A549 (cell line): ENCODE results near the gene MRPL53.

ENCODE experiments used
- ESRRA ChIP-seq: fragments of 150-350 bp; IDR thresholded peaks from 2 replicates; pipeline ENCODE4 v1.6.1; 2014; ENCODE audit warnings: mild to moderate bottlenecking, low read length, borderline replicate concordance
- POLR2A ChIP-seq: IDR thresholded peaks from 2 replicates; pipeline ENCODE4 v1.6.1; 2012; ENCODE audit warnings: mild to moderate bottlenecking, low read length
- TF ChIP-seq, protein P1 (sequence below): fragments of >200 bp; sonication (Bioruptor Twin); formaldehyde crosslinking; IDR thresholded peaks from 3 replicates; pipeline ENCODE4 v1.5.1; 2016
- TF ChIP-seq, protein P2 (sequence below): fragments of 200-600 bp; sonication (generic); IDR thresholded peaks from 2 replicates; pipeline ENCODE4 v1.6.1; 2016; ENCODE audit warnings: antibody characterized with exemption, mild to moderate bottlenecking, moderate library complexity

DNA sequence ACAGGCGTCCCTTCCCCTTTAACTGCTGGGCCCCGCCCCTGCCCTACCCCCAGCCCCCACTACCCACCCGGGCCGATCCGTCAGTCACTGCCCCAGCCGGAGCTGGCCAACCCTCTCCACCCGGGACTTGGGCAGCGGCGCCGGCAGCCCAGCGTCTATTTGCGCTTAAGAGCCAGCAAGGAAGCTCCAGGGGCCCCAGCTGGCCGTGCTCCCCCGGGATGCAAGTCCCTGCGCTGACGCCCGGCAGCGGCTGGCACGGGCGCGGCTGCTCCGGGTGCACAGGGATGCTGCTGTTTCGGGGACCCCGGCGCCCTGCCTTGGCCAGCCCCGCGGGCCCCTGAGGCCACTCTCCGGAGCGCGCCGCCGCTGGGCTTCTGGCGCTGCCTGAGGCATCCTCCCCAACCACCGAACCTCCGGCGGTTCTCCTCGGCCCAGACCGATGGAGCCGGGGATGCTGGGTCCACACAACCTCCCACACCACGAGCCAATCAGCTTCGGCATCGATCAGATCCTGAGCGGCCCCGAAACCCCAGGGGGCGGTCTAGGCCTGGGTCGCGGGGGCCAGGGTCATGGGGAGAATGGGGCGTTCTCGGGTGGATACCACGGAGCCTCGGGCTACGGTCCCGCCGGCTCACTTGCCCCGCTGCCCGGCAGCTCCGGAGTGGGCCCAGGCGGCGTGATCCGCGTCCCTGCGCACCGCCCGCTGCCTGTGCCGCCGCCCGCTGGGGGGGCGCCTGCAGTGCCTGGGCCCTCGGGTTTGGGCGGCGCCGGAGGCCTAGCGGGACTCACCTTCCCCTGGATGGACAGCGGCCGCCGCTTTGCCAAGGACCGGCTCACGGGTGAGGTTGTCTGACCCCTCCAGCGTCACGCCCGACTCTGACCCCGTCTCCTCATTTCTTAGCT lies 42.1 kb upstream of the MRPL53 start, which contains the start of gene TLX2:
- TF ChIP-seq, protein P1, sequence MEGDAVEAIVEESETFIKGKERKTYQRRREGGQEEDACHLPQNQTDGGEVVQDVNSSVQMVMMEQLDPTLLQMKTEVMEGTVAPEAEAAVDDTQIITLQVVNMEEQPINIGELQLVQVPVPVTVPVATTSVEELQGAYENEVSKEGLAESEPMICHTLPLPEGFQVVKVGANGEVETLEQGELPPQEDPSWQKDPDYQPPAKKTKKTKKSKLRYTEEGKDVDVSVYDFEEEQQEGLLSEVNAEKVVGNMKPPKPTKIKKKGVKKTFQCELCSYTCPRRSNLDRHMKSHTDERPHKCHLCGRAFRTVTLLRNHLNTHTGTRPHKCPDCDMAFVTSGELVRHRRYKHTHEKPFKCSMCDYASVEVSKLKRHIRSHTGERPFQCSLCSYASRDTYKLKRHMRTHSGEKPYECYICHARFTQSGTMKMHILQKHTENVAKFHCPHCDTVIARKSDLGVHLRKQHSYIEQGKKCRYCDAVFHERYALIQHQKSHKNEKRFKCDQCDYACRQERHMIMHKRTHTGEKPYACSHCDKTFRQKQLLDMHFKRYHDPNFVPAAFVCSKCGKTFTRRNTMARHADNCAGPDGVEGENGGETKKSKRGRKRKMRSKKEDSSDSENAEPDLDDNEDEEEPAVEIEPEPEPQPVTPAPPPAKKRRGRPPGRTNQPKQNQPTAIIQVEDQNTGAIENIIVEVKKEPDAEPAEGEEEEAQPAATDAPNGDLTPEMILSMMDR, result no peak
- TF ChIP-seq, protein P2, sequence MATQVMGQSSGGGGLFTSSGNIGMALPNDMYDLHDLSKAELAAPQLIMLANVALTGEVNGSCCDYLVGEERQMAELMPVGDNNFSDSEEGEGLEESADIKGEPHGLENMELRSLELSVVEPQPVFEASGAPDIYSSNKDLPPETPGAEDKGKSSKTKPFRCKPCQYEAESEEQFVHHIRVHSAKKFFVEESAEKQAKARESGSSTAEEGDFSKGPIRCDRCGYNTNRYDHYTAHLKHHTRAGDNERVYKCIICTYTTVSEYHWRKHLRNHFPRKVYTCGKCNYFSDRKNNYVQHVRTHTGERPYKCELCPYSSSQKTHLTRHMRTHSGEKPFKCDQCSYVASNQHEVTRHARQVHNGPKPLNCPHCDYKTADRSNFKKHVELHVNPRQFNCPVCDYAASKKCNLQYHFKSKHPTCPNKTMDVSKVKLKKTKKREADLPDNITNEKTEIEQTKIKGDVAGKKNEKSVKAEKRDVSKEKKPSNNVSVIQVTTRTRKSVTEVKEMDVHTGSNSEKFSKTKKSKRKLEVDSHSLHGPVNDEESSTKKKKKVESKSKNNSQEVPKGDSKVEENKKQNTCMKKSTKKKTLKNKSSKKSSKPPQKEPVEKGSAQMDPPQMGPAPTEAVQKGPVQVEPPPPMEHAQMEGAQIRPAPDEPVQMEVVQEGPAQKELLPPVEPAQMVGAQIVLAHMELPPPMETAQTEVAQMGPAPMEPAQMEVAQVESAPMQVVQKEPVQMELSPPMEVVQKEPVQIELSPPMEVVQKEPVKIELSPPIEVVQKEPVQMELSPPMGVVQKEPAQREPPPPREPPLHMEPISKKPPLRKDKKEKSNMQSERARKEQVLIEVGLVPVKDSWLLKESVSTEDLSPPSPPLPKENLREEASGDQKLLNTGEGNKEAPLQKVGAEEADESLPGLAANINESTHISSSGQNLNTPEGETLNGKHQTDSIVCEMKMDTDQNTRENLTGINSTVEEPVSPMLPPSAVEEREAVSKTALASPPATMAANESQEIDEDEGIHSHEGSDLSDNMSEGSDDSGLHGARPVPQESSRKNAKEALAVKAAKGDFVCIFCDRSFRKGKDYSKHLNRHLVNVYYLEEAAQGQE, result no peak
- no peak for TF ChIP-seq ESRRA
- TF ChIP-seq POLR2A, result no peak
